ENCODE data around the gene ATP2B3.

The ATP2B3 gene

DNA sequence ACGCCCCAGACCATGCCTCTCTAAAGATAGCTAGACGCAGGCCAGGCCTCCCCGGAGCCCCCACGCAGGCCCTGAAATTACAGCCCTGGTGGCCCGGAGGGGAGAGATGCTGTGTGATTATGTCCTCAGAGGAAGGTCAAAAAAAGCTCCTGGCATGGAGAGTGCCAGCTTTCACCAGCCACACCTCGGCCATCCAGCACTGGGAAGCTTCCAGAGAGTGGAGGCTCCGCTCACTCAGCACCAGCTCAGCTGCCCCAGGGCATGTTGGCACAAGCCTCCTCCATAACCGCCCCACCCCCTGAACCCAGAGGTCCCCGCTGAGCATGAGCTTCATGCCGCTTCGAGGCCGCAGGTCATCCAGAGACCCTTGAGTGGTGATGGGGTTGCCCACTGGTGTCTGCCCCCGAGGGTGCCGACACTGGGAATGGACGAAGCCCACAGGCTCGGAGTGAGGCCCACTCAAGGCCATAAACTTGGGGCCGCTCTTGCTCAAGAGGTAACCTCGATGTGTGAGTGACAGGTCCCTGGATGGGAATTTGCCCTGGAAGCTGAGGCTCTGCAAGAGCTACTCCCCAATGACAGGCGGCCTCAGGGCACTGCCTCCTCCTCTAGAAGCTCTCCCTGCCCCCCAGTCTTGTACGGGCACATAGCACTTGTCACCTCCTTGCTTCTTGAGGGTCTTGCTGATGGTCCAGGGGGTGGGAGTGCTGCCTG lies 27.1 kb upstream of the ATP2B3 start:
- no peak for DNase-seq

DNA sequence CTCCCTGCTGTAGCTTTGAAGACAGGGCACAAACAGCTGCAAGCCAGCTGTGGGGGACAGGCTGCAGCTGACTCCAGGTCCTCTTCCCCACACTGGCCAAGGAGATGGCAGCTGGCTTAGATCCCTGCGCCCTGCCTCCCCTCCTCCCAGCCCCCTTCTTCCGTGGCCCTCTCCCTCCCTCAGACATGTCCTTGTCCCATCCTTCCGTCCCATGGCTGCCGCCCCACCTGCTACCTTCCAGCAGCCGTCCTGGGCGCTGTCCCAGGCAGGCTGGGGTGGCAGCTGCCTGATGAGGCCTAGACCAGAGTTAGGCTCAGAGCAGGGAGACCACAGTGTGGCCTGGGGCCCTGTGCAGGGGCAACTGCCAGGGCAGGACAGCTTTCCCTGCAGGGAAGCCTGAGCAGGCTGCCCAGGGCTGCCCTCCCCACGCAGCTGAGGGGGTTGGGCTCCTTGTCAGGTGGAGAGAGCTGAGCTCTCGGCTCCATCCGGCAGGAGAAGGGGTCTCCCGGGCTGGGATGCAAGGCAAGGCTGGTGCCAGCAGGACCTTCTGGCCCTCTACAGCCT lies 26.0 kb upstream of the ATP2B3 start:
- no peak for DNase-seq

DNA sequence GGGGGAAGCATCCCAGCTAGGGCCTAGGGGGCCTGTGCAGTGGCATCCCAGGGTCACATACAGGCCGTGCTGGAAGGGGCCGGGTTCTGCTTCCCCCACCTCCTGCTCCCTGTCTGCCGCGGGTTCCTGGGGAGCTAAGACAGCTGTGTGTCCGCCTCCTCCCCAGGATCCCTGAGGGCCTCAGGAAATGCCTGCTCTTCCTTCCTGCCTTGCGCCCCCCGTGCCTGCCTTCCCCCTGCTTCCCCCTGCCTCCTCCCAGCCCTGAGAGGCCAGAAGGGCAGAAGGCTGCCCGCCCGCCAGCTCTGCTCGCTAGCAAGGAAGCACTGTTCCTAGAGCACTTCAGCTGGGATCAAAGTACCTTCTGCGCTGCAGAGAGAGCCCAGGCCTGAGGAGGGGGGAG lies 25.5 kb upstream of the ATP2B3 start:
- DNase-seq = no peak

DNA sequence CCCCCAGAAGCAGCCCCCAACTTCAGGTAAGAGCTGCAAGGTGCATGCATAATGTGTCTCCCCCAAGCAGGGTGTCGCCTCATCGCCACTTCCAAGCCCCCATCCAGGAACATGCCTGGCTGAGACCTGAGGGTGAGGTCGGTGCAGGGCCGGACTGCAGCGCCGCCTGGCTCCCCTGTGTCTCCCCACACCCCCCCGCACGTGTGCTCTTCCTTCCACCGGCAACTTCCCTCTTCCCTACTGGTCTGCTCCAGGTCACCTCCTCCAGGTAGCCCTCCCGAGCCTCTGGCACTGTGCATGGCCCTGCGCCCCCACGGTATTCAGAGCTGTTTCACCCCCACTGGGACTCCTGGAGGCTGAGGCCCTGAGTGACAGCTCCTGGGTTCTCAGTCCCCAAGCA lies 24.9 kb upstream of the ATP2B3 start:
- DNase-seq = no peak

DNA sequence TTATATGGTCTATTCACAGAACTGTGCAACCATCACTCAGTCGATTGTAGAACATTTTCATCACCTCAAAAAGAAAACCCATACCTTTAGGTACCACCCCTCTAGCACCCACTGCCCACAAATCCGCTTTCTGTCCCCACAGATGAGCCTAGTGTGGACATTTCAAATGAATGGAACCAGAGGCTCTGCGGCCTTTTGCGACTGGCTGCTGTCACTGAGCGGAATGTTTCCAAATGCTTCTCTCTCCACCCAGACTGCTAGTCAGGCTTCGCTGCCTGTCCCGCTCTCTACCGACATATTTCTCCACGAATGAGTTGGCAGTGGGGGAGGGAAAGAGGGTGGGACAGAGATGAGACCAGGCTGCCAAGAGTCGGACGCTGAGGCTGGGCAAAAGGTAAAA lies 24.4 kb upstream of the ATP2B3 start:
- no peak for DNase-seq

DNA sequence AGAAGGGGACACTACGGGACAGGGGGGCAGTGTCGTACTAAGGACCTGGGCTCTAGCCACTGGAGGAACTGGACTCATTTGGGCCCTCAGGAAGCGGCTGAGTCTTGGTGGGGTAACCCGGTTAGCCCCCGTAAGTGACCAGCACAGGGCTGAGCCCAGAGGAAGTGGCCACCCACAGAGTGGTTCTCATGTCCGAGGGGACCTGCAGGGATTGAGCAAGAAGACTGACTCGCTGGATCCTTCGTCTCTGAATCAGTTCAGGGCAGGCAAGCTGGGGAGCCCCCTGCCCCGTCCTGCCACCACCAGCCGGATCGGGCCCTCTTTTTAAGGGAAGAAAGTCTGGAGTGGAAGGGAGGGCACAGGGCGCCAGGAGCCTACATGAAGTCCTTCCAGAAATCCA lies 23.4 kb upstream of the ATP2B3 start:
- DNase-seq = no peak

DNA sequence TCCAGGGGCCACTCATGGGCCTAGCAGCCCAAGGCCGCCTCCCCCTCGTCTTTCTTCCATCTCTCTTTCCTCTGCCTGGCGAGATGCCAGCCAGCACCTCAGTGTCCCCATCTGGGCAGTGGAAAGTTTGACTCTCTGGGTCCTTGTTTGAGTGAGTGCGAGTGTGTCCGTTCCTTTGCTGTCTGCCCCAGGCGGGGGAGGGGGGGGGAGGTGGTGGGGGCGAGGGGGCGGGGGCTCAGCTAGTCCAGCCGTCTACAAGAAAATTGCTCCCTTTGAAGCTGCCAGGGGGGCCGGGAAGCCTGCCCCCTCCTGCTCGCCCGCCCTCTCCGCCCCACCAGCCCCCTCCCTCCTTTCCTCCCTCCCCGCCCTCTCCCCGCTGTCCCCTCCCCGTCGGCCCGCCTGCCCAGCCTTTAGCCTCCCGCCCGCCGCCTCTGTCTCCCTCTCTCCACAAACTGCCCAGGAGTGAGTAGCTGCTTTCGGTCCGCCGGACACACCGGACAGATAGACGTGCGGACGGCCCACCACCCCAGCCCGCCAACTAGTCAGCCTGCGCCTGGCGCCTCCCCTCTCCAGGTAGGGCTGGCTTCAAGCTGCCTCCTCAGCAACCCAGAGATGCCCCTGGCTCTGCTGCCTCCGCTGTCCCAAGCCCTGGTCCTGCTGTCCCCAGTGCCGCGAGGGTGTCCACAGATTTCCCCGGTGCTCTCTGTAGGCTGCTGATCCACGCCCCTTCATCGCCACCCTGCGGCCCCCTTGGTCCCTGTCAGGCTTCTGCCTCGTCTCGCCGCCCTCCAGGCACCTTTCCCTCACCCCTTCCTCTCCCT lies 22.7 kb upstream of the ATP2B3 start, which contains the start of gene BGN:
TSS of gene BGN (plus strand) at position 440 of the 821 bp plus-strand sequence. CDS start 9,652 bp downstream, outside the sequence.
- DNase-seq = peak; percentile 24

DNA sequence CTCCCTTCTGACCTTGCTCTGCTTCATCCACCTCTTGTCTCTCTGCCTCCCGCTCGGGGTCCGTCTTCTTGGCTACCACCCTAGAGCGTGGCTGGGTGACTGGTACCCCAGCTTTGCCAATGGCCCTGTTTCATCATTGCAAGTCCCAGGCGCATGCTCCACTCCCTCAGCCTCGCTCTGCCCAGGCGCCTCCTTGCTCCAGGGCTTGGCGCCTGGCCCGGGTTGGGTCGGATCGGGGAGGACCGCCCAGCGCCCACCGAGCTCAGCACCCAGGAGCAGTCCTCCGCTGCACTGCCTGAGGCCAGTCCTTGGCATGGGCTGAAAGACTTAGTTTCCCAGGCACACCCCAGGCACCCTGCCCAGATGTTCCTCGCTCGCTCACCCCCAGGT lies 22.1 kb upstream of the ATP2B3 start:
- DNase-seq = no peak

DNA sequence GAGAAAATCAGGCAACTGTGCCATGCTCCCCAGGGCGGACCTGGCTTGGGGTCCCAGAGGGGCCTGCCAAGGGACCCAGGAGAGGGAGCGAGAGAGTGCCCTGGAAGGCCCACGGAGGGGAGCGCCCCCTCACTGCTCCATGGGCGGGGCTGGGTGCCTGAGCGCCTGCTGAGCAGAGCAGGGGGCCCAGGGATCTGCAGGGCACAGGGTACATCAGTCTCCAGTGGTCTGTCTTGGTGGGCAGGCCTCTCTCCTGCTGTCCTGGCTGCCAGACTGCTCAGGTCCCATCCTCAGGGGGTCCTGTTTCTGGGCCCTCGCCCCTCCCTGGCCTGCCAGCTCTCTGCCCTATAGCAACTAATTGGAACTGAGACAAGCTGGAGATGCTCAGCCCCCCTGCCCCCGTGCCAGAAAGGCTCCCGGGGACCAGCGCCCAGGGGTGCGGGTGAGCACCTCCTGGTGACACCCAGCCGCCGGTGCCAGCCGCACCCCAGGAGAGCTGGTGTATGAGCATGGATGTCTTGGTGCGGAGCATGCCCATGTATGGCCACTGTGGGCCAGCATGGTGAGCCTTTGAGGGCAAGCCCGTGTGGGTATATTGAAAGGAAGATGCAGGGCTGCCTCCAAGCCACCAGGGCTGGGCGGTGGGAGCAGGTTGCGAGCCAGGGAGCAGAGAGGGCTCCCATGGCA lies 21.4 kb upstream of the ATP2B3 start:
- no peak for DNase-seq

DNA sequence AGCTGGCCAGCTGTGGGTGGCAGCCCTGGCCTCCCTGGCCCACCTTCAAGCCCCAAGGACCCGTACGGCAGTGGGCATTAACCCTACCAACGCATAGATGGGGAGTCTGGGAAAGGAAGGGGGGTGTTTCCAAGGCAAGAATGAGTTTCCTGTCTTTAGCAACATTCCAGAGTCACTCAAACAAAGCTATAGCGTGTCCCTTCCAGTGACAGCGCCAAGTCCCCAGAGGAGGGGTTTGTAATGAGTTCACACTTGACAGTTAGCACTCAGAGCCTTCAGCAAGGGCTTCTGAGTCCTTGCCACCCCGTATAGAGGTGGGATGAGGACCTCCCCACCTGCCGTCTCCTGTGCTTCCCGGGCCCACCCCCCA lies 20.9 kb upstream of the ATP2B3 start:
- DNase-seq = no peak

DNA sequence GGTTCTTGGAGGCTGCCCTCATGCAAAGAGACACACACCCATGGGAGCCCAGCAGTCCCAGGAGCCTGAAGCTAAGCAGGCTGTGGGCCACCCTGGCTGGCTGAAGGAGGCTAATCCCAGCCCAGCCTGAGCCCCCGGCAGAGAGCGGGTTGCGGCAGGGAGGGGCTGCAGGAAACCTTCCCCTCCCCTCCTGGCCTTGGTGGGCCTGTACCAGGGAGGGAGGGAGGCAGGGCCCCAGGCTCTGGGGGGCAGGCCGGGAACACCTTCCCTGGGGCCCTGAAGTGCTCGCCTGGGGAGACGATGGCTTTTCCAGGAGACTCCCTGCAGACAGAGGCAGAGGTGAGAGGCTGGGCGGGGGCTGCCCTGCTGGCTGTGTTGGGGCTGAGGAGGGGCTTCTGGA lies 19.0 kb upstream of the ATP2B3 start:
- no peak for DNase-seq

DNA sequence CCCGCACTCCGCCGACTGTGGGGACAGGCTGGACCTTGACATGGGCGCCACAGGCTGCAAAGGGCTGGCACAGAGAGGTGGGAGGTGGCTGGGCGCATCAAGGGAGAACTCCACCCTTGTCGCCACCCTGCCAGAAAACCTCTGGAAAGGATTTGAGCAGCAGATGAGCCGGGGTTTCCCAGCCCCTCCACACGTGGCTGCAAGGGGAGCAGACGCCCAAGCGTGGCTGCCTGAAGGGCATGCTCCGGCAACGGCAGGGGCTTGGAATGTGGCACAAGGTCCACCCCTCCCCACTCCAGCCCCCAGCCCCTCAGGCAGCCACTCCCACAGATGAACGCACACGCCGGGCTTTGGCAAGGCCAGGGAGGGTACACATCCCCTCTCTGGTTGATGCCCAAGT lies 18.1 kb upstream of the ATP2B3 start:
- no peak for DNase-seq

DNA sequence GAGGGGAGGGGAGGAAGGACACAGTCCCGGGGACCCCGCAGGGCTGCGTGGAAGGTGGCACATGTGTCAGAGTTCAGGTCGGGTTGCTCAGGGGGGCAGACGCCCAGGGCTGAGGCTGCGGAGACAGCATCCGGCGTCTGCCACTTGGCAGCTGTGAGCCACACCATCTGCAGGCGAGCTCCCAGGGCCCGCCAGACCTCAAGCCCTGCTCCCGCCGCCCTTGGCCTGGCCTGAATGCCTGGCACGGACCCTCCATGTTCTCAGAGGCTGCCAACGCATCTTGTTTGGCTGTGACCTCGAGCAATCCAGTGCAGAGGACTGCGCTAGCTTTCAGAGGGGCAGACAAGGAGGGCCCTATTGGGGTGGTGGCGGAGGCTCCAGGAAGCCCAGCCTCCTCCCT lies 17.6 kb upstream of the ATP2B3 start:
- no peak for DNase-seq

DNA sequence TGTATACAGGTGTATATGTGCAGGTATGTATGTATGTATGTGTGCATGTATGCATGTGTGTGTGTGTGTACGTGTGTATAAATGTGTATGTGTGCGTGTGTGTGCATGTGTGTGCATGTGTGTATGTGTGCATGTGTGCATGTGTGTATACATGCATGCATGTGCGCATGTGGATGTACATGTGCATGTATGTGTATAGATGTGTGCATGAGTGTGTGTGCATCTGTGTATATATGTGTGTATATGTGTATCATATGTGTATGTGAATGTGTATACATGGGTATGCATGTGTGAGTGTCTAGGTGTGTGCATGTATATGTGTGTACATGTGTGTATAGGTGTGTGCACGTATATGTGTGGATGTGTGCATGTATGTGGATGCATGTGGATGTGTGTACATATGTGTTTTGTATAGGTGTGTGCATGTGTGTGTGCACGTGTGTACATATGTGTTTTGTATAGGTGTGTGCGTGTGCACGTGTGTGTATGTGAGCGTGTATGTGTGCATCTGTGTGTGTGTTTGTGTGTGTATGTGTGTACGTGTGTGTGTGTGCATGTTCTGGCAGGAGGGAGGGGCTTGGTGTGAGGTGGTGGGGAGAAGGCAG lies 16.7 kb upstream of the ATP2B3 start:
- DNase-seq = no peak

DNA sequence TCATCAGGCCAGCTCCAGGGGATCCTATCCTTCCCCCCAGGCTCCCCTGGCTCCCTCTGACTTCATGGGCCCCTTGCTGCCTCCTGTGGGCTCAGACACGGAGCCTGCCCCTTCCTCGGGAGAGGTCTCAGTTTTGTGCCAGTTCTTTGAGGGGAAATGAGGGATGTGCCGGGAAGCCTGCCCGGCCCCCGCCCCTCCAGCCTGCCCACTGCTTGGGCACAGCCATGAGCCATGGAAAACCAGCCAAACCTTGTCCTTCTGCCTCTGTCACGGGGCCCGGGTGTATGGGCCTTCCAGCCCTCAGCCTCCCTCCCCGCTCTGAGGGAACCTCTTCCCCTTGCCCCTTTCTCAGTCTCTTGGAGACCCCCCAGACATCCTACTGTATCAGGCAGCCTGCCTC lies 15.9 kb upstream of the ATP2B3 start:
- DNase-seq = no peak

DNA sequence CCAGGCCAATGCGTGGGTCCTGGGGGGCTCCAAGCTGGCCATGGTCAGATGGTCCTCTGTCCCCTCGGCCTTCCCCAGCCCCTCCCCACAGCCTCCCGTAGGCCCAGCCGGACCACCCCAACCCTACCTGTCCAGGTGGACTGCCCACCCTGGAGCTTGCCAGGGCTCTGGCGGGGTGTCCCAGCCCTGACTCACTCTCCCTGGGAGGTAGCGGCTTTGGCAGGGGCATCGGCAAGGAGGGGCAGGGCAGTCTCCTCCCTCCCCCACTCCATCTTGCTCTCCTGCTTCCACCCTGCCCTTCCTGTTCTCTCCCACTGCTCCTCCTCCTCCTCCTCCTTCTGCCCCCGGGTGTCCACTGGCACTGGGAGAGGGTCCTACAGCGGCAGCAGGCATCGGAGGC lies 15.3 kb upstream of the ATP2B3 start:
- DNase-seq = no peak

DNA sequence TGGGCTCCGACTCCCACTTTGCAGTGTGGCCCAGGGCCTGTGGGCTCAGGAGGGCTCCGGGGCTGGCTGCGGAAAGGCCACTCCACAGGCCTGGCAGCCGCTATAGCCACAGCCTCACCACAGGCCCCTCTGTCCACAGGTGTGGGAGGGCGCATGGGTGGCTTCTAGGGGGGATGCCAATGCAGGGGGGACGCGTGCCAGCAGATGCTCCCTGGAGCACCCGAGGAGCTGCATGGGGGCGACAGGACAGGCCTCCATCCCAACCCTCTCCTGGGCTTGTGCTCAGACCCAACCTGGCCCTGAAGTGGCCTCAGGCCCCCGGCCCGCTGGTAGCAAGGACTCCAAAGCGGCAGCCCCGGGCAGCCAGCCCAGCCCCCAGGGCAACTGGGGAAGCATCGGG lies 14.6 kb upstream of the ATP2B3 start:
- DNase-seq = no peak

DNA sequence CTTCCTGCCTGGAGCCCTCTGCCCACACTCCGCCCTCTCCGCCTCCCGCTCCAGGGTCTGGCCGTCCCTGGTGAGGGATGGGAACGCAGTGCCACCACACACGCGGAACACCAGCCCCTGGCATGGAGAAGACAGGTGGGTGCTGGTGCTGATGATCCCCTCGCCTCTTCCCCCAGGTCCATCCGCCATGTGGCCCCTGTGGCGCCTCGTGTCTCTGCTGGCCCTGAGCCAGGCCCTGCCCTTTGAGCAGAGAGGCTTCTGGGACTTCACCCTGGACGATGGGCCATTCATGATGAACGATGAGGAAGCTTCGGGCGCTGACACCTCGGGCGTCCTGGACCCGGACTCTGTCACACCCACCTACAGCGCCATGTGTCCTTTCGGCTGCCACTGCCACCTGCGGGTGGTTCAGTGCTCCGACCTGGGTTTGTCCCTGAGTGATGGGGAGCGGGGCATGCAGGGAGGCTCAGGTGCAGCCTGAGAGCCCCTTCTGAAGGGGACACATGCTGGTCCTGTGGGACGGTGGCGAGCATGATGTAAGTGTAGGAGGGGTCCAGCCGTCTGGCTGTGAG lies 12.9 kb upstream of the ATP2B3 start:
- DNase-seq = no peak

DNA sequence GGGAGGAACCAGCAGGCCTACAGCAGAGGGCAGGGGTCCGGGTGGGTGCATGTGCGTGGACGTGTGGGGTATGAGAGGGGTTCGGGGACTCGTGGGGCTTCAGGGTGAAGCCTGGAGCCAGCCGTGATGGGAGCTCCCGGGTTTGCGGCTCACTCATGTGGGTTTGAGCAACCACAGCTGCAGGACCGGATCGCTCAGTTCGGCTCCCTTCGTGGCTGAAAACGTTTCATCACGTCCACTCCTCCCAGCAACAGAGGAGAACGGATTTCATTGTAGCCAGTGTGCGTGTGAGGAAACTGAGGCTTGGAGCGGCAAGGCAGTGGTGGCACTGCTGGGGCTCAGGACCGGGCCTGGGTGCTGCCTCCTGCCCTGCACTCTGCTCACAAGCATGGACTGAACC lies 12.1 kb upstream of the ATP2B3 start:
- no peak for DNase-seq

DNA sequence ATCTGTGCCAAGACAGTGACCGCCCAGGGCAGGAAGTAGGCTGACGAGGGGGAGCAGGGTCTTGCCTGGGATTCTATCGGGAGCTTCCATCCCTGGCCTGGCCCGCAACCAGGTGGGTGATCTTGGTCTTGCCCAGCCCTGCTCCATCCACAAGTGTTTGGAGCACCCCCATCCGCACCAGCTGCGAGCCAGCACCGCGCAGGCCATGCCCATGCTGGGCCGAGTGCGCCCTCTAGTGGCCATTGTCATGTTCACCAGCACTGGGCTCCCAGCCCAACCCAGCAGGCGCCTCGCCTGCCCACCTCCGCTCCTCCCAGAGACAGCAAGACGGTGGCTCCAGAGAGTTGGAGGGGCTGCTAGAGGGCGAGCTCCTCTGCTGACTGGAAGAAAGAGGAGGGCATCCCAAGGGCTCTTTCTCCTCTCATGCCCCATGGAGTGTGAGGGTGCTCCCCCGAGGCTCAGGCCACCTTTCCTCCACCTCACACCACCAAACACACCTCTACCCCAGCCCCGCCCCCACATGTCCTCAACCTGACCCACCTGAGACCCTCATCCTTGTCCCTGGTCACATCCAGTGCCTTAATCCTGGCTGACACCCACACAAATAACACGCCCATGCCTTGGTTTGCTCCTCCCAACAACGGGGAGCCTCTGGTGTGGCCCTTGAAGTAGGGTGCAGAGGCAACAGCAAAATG lies 9.8 kb upstream of the ATP2B3 start:
- peak; percentile 58 for DNase-seq

DNA sequence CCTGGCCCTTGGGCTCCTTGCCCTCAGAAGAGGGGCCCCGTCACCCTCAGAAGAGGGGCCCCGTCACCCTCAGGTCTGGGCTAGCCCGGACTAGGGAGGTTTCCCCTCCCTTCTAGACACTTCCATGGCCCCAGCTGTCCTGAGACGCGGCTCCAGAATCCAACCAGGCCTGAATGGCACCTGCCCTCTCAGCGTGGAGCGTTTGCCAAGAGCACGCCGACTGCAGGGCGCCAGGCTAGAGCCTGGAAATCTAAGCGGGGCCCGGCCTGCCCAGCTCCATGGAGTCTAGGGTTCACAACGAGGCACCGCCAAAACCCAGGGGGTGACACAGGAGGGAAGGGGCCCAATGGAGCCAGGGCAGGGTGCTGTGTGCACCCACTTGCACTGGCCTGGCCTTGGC lies 7.8 kb upstream of the ATP2B3 start:
- DNase-seq = no peak

DNA sequence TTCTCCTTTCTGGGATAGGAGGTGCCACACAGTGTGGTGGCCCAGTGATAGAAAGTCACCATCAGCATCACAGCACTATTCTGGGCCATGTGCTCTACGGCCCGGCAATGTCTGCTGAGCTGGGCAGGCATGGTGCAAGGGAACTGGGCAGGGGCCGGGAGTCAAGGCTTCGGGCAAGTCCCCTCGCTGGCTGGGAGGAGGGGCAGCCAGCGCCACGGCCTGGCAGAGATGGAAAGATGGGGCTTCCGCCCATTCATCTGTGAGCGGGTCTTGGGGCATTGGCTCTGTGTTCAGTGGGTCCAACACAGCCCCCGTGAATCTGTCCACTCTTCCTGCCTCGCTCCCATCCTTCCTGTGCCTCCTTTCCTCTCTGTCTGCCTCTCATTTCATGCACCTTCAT lies 7.1 kb upstream of the ATP2B3 start:
- DNase-seq = no peak
